Heart right ventricle (tissue), 16 donors: ENCODE results near the gene R3HCC1L. TPM values are rescaled to one million over a fixed set of nuclear protein-coding genes. Genes with fewer than 3 reads are reported as not detected.

Source experiments
- ATAC-seq, 8 donors: fragments of 200-7000 bp; cut with Tn5 transposase; one replicate each; pipeline ENCODE4 v1.9.1; 2020; ENCODE audit warnings: mild to moderate bottlenecking in 8 of 8, moderate library complexity in 8 of 8, moderate number of reproducible peaks in 1 of 8
- DNase-seq, 2 donors: peaks; one replicate each; pipeline ENCODE4 v3.0.0-alpha.2; 2020
- H3K27ac ChIP-seq, 10 donors: fragments of 200-600 bp; sonication (generic) in 2 of 10; one replicate each; pipeline versions ENCODE4 v1.5.0 to v1.8.0; 2020 to 2022; ENCODE audit warnings: mild to moderate bottlenecking in 3 of 10
- H3K27me3 ChIP-seq, 7 donors: fragments of 200-600 bp; one replicate each; pipeline ENCODE4 v1.8.0; 2021 to 2022; ENCODE audit warnings: mild to moderate bottlenecking in 2 of 7
- H3K36me3 ChIP-seq, 9 donors: fragments of 200-600 bp; sonication (generic) in 1 of 9; one replicate each; pipeline versions ENCODE4 v1.5.0 to v1.8.0; 2020 to 2022; ENCODE audit warnings: mild to moderate bottlenecking in 2 of 9
- H3K4me1 ChIP-seq, 9 donors: fragments of 200-600 bp; sonication (generic) in 1 of 9; one replicate each; pipeline versions ENCODE4 v1.5.0 to v1.8.0; 2020 to 2022; ENCODE audit warnings: mild to moderate bottlenecking in 4 of 9
- H3K4me3 ChIP-seq, 10 donors: fragments of 200-600 bp; sonication (generic) in 2 of 10; one replicate each; pipeline versions ENCODE4 v1.5.0 to v1.8.0; 2020 to 2022; ENCODE audit warnings: mild to moderate bottlenecking in 7 of 10, moderate library complexity in 2 of 10
- H3K9me3 ChIP-seq, 11 donors: fragments of 200-600 bp in 10 of 11; sonication (generic) in 2 of 11; one replicate each; pipeline versions ENCODE4 v1.5.0 to v1.8.0; 2013 to 2022; ENCODE audit warnings: mild to moderate bottlenecking in 2 of 11, control low read depth in 1 of 11, moderate library complexity in 1 of 11
- WGBS, 2 donors: extraction: QIAGEN DNeasy Blood & Tissue Kit; methylation state at CpG; one replicate each; pipeline ENCODE4 v1.1.7; 2013; ENCODE audit warnings: inconsistent platforms in 1 of 2; 5-methylcytosine and 5-hydroxymethylcytosine counted together
- intact Hi-C, 10 donors: fragments of 100-400 bp; cut with DNase I; formaldehyde crosslinking; loops; one replicate each; pipeline versions ENCODE4 v1.11.1 to v1.14.2; 2022
- polyA plus RNA-seq, 2 donors: library from polyadenylated mRNA; stranded (reverse); fragments of 200-250 nt; gene quantifications; one replicate each; pipeline ENCODE4 v1.2.3, GENCODE V29; 2013
- total RNA-seq, 10 donors: library from RNA; stranded (reverse); fragmentation: NEBNext Ultra II Directional in 3 of 10; extraction: Animal tissue kit (Norgen Biotek cat#: 25700) in 3 of 10; gene quantifications; one replicate each; pipeline versions ENCODE4 v1.2.1 to v1.2.4, GENCODE V29; 2021 to 2023
- TF ChIP-seq, protein P1 (sequence below), 9 donors: fragments of 200-600 bp; sonication (generic) in 2 of 9; IDR thresholded peaks; one replicate each; pipeline versions ENCODE4 v1.5.0 to v1.8.0; 2021 to 2022; ENCODE audit warnings: antibody characterized with exemption in 9 of 9, mild to moderate bottlenecking in 5 of 9, moderate library complexity in 1 of 9
- donor health status: Arrhythmogenic right ventricular cardiomyopathy.
- donor health status: ischemic (EF 13 %, LVEDD 7.1; RV severe dilation, severe dysfunction).
- donor health status: healthy with polysubstance abuse.
- donor health status: DM: no; HTN: yes; CAD: no.
- donor health status: DM: no; HTN: no; CAD: no.
- donor health status: ischemic (EF 25% LVEDD 6.9; RV normal size, moderate dysfunction).
- donor health status: ischemic (EF 25% LVEDD 5.7; RV mildly dilated, moderate dysfunction).
- donor health status: healthy.
- donor health status: DM: yes; HTN: yes; CAD: no.
- donor health status: Ischemic cardiomyopathy.
- donor health status: ischemic (EF 35%, LVEDD 5.7; RV mildly dilated, moderate dysfunction).
- donor health status: nonischemic (EF 11% LVEDD 7.7; RV severe dilation, severe dysfunction).
- donor health status: DM: yes; HTN: yes; CAD: no.
- donor health status: PGD.
- donor health status: ischemic (EF 29% LVEDD 5.4; RV normal size, mild dysfunction).
- donor health status: nonischemic (EF 23%, LVEDD 6.1; RV moderate dilation, normal function).

Gene R3HCC1L
- total and polyA plus RNA-seq, 12 donors: 3.3 to 6.9 (median 5.2) TPM

- WGBS, 2 donors: 53 to 63% methylated on average over 1 of the region's 1 CpG
- Histone ChIP-seq H3K27ac (no peak overlapping the region), H3K9me3 (no peaks in the 10 kb centered on the region), H3K4me1 (no peaks in the 10 kb centered on the region), H3K36me3 (no peaks in the 10 kb centered on the region), H3K4me3 (no peak overlapping the region), H3K27me3 (peaks cover 0 to 42% (median 38%) of the 10 kb centered on the region in 7 donors)
- DNase-seq (no peak), ATAC-seq (no peak)
- intact Hi-C loops: no loop called here
- TF ChIP-seq, protein P1, sequence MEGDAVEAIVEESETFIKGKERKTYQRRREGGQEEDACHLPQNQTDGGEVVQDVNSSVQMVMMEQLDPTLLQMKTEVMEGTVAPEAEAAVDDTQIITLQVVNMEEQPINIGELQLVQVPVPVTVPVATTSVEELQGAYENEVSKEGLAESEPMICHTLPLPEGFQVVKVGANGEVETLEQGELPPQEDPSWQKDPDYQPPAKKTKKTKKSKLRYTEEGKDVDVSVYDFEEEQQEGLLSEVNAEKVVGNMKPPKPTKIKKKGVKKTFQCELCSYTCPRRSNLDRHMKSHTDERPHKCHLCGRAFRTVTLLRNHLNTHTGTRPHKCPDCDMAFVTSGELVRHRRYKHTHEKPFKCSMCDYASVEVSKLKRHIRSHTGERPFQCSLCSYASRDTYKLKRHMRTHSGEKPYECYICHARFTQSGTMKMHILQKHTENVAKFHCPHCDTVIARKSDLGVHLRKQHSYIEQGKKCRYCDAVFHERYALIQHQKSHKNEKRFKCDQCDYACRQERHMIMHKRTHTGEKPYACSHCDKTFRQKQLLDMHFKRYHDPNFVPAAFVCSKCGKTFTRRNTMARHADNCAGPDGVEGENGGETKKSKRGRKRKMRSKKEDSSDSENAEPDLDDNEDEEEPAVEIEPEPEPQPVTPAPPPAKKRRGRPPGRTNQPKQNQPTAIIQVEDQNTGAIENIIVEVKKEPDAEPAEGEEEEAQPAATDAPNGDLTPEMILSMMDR (IDR thresholded peaks at IDR 0.05): no peak
These were observed 24.1 kb upstream of the R3HCC1L start for GRCh38 chr10:98110356-98110755.

GRCh38 chr10:98115031-98115787 is 19.2 kb upstream of the R3HCC1L start:
- H3K27ac ChIP-seq: no peak overlapping the region
- H3K4me3 ChIP-seq: no peak overlapping the region
- intact Hi-C loops: no loop called here
- no peak for ATAC-seq
- DNase-seq: no peak
- no peaks in the 10 kb centered on the region for H3K4me1 ChIP-seq
- H3K36me3 ChIP-seq: no peaks in the 10 kb centered on the region
- 51 to 61% methylated on average over 10 of the region's 10 CpGs for WGBS, 2 donors
- peaks cover 0 to 53% (median 29%) of the 10 kb centered on the region in 7 donors for H3K27me3 ChIP-seq
- TF ChIP-seq, protein P1 (IDR thresholded peaks at IDR 0.05): no peak
- peaks cover 0 to 8% (median 0%) of the 10 kb centered on the region in 11 donors for H3K9me3 ChIP-seq

GRCh38 chr10:98119891-98120290 is 14.6 kb upstream of the R3HCC1L start:
- peaks cover 0 to 35% (median 10%) of the 10 kb centered on the region in 7 donors for H3K27me3 ChIP-seq
- H3K4me1 ChIP-seq: no peaks in the 10 kb centered on the region
- 79 to 86% methylated on average over 4 of the region's 4 CpGs for WGBS, 2 donors
- H3K9me3 ChIP-seq: peaks cover 0 to 36% (median 8%) of the 10 kb centered on the region in 11 donors
- no peak overlapping the region for H3K27ac ChIP-seq
- TF ChIP-seq, protein P1 (IDR thresholded peaks at IDR 0.05): no peak
- H3K36me3 ChIP-seq: no peaks in the 10 kb centered on the region
- no peak overlapping the region for H3K4me3 ChIP-seq
- ATAC-seq (no peak), DNase-seq (no peak)
- intact Hi-C loops: no loop called here

GRCh38 chr10:98125940-98126631 is 8.4 kb upstream of the R3HCC1L start:
- TF ChIP-seq, protein P1 (IDR thresholded peaks at IDR 0.05): no peak
- no peak overlapping the region for H3K4me3 ChIP-seq
- no peak for DNase-seq
- intact Hi-C loops: no loop called here
- WGBS, 2 donors: 83% methylated on average over 6 of the region's 6 CpGs
- peaks cover 0 to 24% (median 8%) of the 10 kb centered on the region in 11 donors for H3K9me3 ChIP-seq
- no peak for ATAC-seq
- peaks cover 0 to 34% (median 4%) of the 10 kb centered on the region in 7 donors for H3K27me3 ChIP-seq
- no peak overlapping the region for H3K27ac ChIP-seq
- no peaks in the 10 kb centered on the region for H3K4me1 ChIP-seq
- no peaks in the 10 kb centered on the region for H3K36me3 ChIP-seq
